Lung (tissue), 12 donors: Measurements from ENCODE around the gene ERGIC3. TPM values are rescaled to one million over a fixed set of nuclear protein-coding genes. Genes with fewer than 3 reads are reported as not detected.

Experiments
- ATAC-seq: fragments of 200-7000 bp; cut with Tn5 transposase; one replicate; pipeline ENCODE4 v1.9.1; 2020; ENCODE audit warnings: moderate number of reproducible peaks; ENCODE audit not compliant: insufficient read depth, low FRiP score
- DNase-seq, 3 donors: peaks; one replicate each; pipeline ENCODE4 v3.0.0-alpha.2; 2013 to 2017
- H3K27ac ChIP-seq, 2 donors: one replicate each; pipeline ENCODE4 v1.5.1; 2013; ENCODE audit warnings: mild to moderate bottlenecking in 2 of 2, moderate library complexity in 2 of 2, control low read depth in 1 of 2, inconsistent platforms in 1 of 2, low read depth in 1 of 2, low read length in 1 of 2
- H3K27me3 ChIP-seq, 3 donors: one replicate each; pipeline ENCODE4 v1.5.1; 2013; ENCODE audit warnings: low read length in 2 of 3; ENCODE audit not compliant: control insufficient read depth in 3 of 3, insufficient read depth in 3 of 3
- H3K36me3 ChIP-seq, 4 donors: one replicate each; pipeline ENCODE4 v1.5.1; 2013; ENCODE audit warnings: low read length in 4 of 4, mild to moderate bottlenecking in 1 of 4, moderate library complexity in 1 of 4; ENCODE audit not compliant: control insufficient read depth in 4 of 4, insufficient read depth in 4 of 4
- H3K4me1 ChIP-seq, 5 donors: one replicate each; pipeline ENCODE4 v1.5.1; 2013; ENCODE audit warnings: low read length in 5 of 5, mild to moderate bottlenecking in 2 of 5, moderate library complexity in 1 of 5; ENCODE audit not compliant: control insufficient read depth in 5 of 5, insufficient read depth in 5 of 5
- H3K4me3 ChIP-seq: one replicate; pipeline ENCODE4 v1.5.1; 2013; ENCODE audit warnings: mild to moderate bottlenecking, control low read depth, moderate library complexity
- H3K9ac ChIP-seq, 2 donors: one replicate each; pipeline ENCODE4 v1.5.1; 2013; ENCODE audit warnings: low read length in 2 of 2, control low read depth in 1 of 2; ENCODE audit not compliant: insufficient read depth in 1 of 2
- H3K9me3 ChIP-seq, 4 donors: one replicate each; pipeline ENCODE4 v1.5.1; 2013; ENCODE audit warnings: low read length in 3 of 4, mild to moderate bottlenecking in 1 of 4, moderate library complexity in 1 of 4; ENCODE audit not compliant: control insufficient read depth in 4 of 4, insufficient read depth in 3 of 4
- CTCF ChIP-seq: IDR thresholded peaks from 2 replicates; pipeline ENCODE4 v1.5.1; 2012; ENCODE audit warnings: mild to moderate bottlenecking; ENCODE audit errors: control extremely low read depth, extremely low read depth
- WGBS, 2 donors: extraction: QIAGEN DNeasy Blood & Tissue Kit; methylation state at CpG; one replicate each; pipeline ENCODE4 v1.1.7; 2013; 5-methylcytosine and 5-hydroxymethylcytosine counted together
- polyA plus RNA-seq, 2 donors: library from polyadenylated mRNA; stranded (reverse); fragments of 200-250 nt; gene quantifications; one replicate each; pipeline ENCODE4 v1.2.1, GENCODE V29; 2013
- total RNA-seq, 2 donors: library from RNA; depleted of rRNA in 1 of 2; stranded (reverse); fragments of >200 nt in 1 of 2; gene quantifications; one replicate each; pipeline ENCODE4 v1.2.1, GENCODE V29; 2014 to 2021
- donor health status: control.
- donor health status: control.
- donor health status: Bipolar disorder and iron deficiency.
- donor health status: healthy.
- donor health status: DM: yes; HTN: yes; CAD: no.

The ERGIC3 gene
- total and polyA plus RNA-seq, 4 donors = 173 to 241 (median 212) TPM

- peaks cover 3 to 22% (median 5%) of the 10 kb centered on the region in 3 donors for H3K27me3 ChIP-seq
- no peaks in the 10 kb centered on the region for H3K9me3 ChIP-seq
- no peak overlapping the region for H3K9ac ChIP-seq
- no peak overlapping the region for H3K4me3 ChIP-seq
- ATAC-seq (no peak), DNase-seq (no peak)
- no peaks in the 10 kb centered on the region for H3K36me3 ChIP-seq
- WGBS, 2 donors = 93 to 98% methylated on average over 9 of the region's 9 CpGs
- no peak overlapping the region for H3K27ac ChIP-seq
- peaks cover 0 to 15% (median 0%) of the 10 kb centered on the region in 5 donors for H3K4me1 ChIP-seq
- no peak for TF ChIP-seq CTCF
Observed at GRCh38 chr20:35599776-35600120, 57.9 kb downstream of the ERGIC3 start.

DNA sequence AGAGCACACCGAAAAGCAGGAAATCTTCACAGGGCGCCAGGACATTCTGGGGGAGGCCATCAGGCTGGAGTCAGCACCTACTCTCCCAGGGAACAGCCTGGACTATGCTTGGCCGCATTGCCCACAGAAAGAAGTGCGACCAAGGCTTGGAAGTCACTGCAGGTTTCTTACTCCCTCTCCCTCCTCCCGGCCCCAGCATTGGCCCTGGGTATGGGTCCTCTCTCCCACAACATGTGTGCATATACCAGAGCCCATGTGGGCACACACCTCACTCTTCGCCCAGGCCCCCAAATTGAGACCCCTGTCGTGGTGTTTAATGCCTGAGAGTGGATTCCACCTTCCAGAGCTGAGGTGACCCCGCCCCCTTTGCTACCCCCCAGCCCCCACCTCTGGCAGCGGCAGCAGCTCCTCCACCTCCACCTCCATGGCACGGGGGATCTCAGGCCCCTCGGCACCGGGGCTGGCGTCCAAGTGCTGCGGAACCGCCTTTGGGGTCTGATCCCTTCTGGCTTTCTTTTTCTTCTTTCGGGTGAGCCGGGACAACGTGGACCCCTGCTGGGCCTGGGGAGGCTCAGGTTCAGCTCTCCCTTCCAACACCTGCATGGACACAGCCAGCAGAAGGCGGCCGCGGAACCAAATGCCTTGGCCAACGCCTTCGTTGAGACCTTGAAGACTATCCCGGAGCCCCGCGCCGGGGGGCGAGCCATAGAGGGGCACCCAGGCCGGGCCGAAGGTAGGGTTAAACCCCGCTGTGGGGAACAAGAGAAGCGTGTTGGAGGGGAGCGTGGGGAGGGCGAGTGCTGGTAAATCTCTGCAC, 58.5 kb downstream of the ERGIC3 start:
- peaks cover 3 to 22% (median 5%) of the 10 kb centered on the region in 3 donors for H3K27me3 ChIP-seq
- peaks cover 0 to 15% (median 0%) of the 10 kb centered on the region in 5 donors for H3K4me1 ChIP-seq
- H3K36me3 ChIP-seq = no peaks in the 10 kb centered on the region
- no peak for TF ChIP-seq CTCF
- H3K9ac ChIP-seq = no peak overlapping the region
- WGBS, 2 donors = 27 to 32% methylated on average over 33 to 34 of the region's 34 CpGs
- ATAC-seq = no peak
- DNase-seq = no peak
- no peak overlapping the region for H3K27ac ChIP-seq
- no peaks in the 10 kb centered on the region for H3K9me3 ChIP-seq
- H3K4me3 ChIP-seq = no peak overlapping the region

GRCh38 chr20:35600993-35601973, 59.4 kb downstream of the ERGIC3 start:
- no peaks in the 10 kb centered on the region for H3K9me3 ChIP-seq
- peak overlapping the region; percentile 11 for H3K4me3 ChIP-seq
- no peaks in the 10 kb centered on the region for H3K36me3 ChIP-seq
- no peak overlapping the region for H3K9ac ChIP-seq
- peaks cover 3 to 22% (median 5%) of the 10 kb centered on the region in 3 donors for H3K27me3 ChIP-seq
- H3K27ac ChIP-seq = no peak overlapping the region
- H3K4me1 ChIP-seq = peaks cover 0 to 15% (median 0%) of the 10 kb centered on the region in 5 donors
- peak; percentile 74 to 85 (median 82) for DNase-seq
- 0 to 1% methylated on average over 95 to 103 of the region's 103 CpGs for WGBS, 2 donors
- peak; percentile 73 for TF ChIP-seq CTCF
- peak; percentile 81 for ATAC-seq
